Measurements from ENCODE around the gene FADS1. TPM values are rescaled to one million over a fixed set of nuclear protein-coding genes. Genes with fewer than 3 reads are reported as not detected.

Gene FADS1
- total RNA-seq, 1 experiment from 2014 or later = 68.0 TPM

DNA sequence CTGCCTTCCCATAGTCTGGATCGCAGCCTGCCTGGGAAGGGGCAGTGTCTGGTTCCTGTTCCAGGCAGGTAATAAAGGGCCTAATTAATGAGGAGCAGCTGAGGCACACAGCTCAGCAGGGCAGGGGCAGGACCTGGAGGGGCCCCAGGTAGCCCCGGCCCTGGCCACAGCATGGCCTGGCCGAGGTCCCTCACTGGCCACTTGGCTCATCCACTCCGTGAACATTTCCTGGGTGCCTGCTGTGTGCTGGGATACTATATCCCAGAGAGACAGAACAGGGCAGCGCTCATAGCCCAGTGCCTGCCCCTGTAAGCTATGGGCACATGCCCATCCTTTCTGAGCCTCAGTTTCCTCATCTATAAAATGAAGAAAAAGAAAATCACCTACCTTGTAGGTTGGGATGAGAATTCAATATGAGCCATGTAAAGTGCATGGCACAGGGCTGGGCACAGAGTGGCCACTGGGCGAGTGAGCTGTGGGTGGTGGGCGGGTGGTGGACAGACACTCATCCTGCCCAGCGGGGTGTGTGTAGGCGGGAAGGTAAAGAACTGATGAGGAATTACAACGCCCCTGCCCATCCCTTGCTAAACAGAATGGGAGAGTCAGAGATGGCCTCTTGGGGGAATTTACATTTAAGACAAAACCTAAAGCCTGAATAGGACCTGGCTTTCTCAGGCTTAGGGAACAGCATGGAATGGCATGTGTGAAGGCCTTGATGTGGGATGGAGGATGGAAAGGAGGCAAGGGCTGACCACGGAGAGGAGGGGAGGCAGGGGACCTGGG, 55.2 kb downstream of the FADS1 start:
- no peak for DNase-seq (ENCODE audit: low spot score)

DNA sequence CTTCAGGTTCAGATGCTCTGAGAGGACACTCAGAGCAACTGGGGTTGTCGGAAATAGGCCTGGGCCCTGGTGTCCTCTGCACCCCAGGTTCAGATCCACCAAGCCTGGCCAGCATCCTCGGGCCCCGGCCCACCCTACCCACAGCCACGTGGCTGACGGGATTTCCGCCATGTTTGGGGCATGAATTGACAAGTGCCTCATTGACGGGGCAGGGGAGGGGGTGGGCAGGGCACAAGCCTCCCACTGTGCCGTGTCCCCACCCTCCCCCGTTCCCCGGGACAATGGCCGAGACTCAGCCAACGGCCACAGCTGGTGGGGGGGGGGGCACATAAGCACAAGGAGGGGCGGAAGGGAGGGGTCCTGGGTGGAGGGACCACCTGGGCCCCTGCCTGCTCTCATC, 55.9 kb downstream of the FADS1 start:
- DNase-seq (ENCODE audit: low spot score) = no peak

DNA sequence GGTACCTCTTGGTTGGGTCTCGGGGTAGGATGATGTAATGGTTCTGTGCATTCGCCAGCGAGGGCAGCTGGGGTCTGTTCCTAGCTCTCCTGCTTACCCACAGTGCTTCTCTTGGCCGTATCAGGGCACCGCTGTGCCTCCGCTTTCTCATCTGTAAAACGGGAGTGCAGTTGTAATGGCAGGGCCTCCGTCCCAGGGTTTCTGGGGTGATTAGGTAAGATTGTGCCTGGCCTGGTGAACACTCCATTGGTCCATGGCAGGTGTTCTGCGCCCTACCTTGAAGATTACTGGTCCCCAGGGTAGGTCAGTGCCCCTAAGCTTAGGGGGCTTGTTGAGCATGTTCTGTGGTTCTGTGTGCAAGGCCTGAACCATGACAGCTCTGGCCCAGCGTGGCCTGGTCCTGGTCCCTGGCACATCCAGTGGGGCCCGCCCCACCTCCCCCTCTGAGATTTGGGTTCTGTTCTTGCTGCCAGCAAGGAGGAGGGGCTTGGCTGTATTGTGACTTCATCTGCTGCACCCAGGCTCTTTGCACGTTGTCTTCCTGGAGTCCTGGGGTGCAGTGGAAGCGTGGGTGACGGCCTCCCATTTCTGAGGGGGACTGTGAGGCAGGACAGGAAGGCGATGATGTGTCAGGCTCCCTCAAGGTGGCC, 59.5 kb downstream of the FADS1 start:
- DNase-seq (ENCODE audit: low spot score) = no peak

DNA sequence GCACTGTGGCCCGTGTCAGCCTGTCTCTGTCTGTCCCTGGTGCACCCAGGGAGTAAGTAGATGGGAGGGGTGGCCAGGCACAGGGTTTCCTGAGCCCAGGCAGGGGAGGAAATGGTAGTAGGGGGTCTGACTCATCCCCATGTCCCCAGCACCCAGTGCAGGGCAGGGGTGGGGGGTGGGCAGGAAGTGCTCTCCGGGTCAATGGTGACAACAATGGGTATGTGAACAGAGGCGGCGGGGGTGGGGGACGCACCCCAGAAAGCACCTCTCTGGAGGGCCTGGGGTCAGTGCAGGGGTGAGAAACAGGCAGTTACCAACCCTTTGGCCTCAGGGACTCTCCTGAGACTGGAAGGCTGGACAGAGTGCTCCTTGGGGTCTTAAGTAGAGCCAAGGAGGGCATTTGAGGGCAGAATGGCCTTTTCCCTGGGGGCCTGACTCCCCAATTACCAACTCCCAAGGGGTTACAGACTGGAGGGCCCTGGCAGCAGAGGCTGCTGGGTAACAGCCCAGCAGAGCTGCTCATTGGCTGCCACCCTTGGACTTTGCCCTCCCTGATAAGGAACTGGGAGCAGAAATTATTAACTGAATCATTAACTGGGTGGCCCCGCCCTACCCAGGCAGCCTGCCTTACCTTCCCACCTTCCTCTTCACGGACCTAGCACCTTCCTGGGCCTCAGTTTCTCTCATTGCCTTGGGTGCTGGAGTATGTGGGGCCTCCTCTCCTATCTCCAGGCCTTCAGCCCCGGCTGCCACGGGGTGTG, 60.2 kb downstream of the FADS1 start:
- DNase-seq (ENCODE audit: low spot score) = peak; percentile 33

DNA sequence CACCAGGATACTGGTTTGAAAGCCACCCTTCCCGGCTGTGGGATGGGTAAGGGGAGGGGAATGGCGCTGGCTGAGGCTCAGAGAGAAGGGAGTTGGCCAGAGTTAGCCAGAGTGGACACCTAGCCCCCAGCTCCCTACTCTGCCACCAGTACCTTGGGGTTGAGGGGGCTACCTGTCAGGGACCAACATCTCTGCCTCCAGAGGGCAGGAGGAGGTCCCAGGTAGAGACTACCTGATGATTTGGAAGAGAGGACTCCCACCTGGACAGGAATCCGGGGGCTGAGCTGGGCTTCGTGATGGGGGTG, 60.7 kb downstream of the FADS1 start:
- no peak for DNase-seq (ENCODE audit: low spot score)

DNA sequence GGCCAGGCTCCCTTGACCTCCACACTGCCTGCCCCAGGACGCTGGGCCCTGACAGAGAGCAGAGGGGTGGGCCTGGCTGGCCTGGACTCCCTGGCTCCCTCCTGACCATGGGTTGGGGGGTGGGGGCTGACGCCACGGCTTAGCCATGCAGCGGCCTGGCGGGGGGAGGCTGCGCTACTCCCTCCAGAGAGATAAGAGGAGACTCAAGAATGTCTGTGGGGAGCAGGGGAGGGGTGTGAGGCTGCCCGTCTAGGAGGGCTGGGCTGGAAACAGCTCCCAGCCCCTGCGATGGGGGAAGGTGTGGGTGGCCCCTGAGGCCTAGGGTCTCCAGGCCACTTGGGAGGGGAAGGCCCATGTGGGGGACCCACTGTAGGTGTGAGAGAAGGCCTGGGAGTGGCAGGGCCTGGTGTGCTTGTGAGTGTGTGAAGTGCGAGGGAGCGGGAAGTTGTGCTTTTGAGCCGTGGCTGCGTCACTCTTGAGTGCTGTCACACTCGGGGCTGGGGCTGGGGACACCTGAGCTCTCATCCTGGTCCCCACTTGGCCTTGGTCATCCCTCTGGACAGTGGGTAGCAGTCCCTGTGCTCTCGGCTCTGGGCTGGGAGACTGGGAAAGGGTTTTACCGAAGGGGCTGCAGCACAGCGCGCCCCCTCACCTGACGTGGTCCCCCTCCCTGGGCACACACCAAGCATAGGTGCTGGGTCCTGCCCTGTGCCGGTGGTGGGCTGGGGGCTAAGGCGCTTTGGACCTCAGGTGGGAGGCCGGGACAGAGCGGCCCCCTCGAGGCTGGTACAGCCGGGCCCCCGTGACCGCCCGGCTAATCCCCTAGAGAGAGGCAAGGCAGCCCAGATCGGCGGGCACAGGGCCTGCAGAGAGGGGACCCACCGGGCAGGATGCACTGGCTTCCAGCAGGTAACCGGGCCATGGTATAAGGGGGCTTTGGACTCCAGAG, 62.0 kb downstream of the FADS1 start:
- no peak for DNase-seq (ENCODE audit: low spot score)

DNA sequence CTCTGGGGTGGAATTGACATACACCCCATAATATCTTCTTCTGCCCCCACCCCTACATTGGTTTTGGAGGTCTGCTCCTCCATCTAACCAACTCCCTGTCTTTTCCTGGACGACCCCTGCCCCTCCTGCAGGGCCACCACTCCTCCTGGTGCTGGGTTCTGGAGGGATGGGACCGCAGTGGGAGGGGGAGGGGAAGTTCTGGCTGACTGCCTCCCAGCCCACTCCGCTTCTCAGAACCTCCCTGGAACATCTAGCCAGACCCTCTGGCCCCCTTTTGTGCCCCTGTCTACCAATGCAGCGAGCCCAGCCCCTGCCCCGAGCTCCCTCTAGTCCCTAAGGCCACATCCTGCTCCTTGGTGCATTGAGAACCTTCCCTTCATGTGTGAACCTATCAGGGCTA, 63.1 kb downstream of the FADS1 start:
- DNase-seq (ENCODE audit: low spot score) = no peak

DNA sequence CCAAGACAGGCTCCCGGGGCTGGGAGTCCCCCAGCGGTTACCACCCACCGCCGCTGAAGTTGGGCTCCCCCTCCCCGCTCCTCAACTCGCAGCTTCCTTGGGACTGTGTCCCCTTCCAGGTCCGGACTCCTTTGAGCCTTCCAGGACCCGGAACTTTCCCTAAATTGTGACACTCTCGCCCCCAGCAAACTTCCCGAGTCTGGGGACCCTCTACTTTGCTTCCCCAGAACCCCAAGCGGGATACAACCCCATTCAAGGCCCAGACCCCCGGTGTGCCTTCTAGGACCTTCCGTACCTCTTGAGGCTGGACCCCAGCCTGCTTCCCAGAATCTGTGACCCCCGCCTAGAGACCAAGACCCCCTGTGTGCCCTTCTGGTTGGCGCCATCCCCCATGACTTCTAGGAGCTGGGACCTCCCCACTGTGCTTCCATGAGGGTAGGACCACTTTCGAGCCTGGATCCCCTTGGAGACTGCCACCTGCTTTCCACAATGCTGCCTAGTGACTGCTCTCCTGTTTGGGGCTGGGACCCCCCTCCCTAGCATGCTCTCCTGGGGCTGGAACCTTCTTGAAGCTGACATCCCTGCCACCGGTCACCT, 63.8 kb downstream of the FADS1 start:
- DNase-seq (ENCODE audit: low spot score) = no peak

DNA sequence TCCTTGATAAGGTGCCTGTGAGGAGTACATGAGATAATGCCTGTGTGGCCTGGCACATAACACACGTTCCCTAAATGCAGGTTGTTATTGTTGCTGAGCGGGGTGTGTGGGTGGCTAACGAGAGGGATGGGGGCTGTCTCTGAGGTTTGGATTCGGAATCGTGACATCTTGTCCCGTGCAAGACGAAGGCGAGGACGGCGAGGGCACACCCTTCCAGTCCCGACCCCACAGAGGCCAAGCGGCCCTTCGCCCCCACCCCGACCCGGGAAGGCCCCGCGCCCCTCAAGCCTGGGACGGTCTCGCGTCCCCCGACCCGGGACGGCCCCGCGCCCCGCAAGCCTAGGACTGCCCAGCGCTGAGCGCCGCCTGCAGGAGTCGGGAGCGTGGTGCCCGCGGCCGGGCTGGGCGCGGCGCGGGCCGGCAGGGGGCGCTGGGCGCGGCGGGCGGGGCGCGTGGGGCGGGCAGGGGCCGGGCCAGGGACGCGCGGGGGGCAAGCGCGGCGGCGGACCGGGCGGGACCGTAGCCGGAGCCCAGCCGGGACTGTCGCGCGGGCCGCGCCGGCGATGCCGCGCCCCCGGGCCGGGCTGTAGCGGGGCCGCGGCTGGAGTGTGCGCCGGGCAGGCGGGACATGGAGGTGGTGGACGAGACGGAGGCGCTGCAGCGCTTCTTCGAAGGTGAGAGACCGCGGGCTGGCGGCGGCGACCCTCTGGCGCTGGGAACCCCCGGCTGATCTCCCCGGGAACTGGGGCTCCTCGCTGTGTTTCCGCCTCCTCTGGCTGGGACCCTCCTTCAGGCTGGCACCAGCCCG, 64.5 kb downstream of the FADS1 start, which contains the start of gene MYRF:
TSS of gene MYRF (plus strand) at position 520 of the 808 bp plus-strand sequence. CDS start at position 629, 109 bp downstream.
- DNase-seq (ENCODE audit: low spot score) = no peak

DNA sequence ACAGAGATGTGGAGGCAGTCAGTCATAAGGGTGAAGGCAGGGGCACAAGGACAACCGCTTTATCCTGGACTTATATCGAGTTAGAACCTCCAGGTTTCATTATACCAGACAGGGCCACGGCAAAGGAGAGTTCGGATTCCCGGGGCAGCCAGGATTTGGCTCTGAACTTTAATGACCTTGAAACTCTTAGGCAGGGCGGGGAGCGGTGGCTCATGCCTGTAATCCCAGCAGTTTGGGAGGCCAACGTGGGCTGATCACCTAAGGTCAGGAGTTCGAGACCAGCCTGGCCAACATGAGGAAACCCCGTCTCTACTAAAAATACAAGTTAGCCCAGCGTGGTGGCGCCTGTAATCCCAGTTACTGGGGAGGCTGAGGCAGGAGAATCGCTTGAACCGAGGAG, 65.4 kb downstream of the FADS1 start:
- DNase-seq (ENCODE audit: low spot score) = no peak

DNA sequence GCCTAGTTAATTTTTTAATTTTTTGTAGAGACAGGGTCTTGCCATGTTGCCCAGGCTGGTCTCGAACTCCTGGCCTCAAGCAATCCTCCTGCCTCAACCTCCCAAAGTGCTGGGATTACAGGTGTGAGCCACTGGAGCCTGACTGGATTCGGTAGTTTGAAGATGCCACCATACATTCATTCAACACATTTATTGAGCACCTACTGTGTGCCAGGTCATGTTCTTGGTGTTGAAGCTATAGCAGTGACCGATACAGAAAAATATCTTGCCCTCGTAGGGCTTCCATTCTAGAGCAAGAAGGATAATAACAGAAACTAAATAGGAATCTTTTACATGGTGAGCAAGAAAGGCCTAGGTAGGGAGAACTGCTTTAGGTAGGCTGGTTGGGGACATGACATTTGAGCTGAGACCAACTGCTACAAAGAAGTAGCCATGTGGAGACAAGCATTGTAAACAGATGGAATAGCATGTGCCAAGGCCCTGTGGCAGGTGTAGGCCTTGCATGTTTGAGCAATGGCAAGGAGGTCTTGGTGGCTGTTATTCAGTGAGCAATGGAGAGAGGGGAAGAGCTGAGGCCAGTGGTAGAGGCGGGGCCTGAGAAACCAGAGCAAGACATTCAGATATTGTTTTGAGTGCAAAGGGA, 66.1 kb downstream of the FADS1 start:
- no peak for DNase-seq (ENCODE audit: low spot score)

Other genes starting within 250 kb of the FADS1 start
- 1.9 and 10.8 TPM in 2 replicates for gene SYT7, start 235.9 kb downstream of the FADS1 start, total RNA-seq (2014; rRNA removed; shearing (Covaris generic))
- gene DAGLA, start 136.6 kb downstream of the FADS1 start, total RNA-seq (2014; rRNA removed; shearing (Covaris generic)) = 0.68 and 0.83 TPM in 2 replicates
- 1.0 and 1.2 TPM in 2 replicates for gene MYRF, start 64.4 kb downstream of the FADS1 start, total RNA-seq (2014; rRNA removed; shearing (Covaris generic))
- gene TMEM258, start 24.4 kb downstream of the FADS1 start, total RNA-seq (2014; rRNA removed; shearing (Covaris generic)) = 133 and 142 TPM in 2 replicates
- 104 and 118 TPM in 2 replicates for gene FEN1, start 24.1 kb downstream of the FADS1 start, total RNA-seq (2014; rRNA removed; shearing (Covaris generic))
- gene FADS2, start 11.3 kb upstream of the FADS1 start, total RNA-seq (2014; rRNA removed; shearing (Covaris generic)) = 44.2 and 54.8 TPM in 2 replicates
- gene FADS3, start 74.5 kb upstream of the FADS1 start, total RNA-seq (2014; rRNA removed; shearing (Covaris generic)) = 34.8 and 47.1 TPM in 2 replicates
- gene RAB3IL1, start 100.6 kb upstream of the FADS1 start, total RNA-seq (2014; rRNA removed; shearing (Covaris generic)) = 2.3 and 7.4 TPM in 2 replicates
- 0.39 and 0.62 TPM in 2 replicates for gene BEST1, start 133.3 kb upstream of the FADS1 start, total RNA-seq (2014; rRNA removed; shearing (Covaris generic))
- 966 and 1,264 TPM in 2 replicates for gene FTH1, start 150.6 kb upstream of the FADS1 start, total RNA-seq (2014; rRNA removed; shearing (Covaris generic))

Data from H4 (cell line).